Measurements from ENCODE around the gene KRT2. TPM values are rescaled to one million over a fixed set of nuclear protein-coding genes. Genes with fewer than 3 reads are reported as not detected.

The KRT2 gene
- total RNA-seq, 1 experiment from 2014 or later: not detected

DNA sequence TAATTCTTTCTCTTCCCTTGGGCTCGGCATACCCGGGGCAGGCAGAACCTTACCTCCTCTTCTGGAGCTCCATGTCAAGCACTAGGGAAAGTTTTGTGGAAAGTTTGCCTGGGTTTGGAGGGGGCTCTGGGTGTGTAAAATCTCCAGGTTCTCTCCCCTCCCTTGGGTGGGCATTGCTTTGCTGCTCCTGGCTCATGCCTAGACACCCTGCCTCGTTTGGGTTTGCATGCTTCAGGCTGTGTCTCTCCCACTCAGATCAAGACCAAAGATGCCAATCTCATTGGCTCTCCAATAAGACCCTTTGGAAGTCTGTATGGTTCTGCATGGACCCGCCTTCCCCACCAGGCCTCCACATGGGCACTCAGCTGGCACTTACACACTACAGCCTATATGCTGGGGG, 6.2 kb upstream of the KRT2 start:
- Mint-ChIP-seq H3K9me3 (no peaks in the 10 kb centered on the region), H3K36me3 (no peaks in the 10 kb centered on the region), H3K4me1 (no peaks in the 10 kb centered on the region), H3K4me3 (no peak overlapping the region), H3K27me3 (ENCODE audit: low read depth) (no peaks in the 10 kb centered on the region), H3K27ac (no peak overlapping the region)
- POLR2A ChIA-PET: no interaction called here
- no peak for ATAC-seq
- CTCF ChIA-PET: interaction anchor here (0.8 to 0.9 kb wide), 2 partner anchors 78 to 221 kb away, joined by 3 to 5 read pairs; no protein-coding TSS in a partner anchor
- TF ChIP-seq GRHL2 (CRISPR knock-in tag; IDR thresholded peaks at IDR 0.05; ENCODE audit: insufficient replicate concordance, severe bottlenecking): no peak
- TF ChIP-seq SMAD3 (CRISPR knock-in tag; IDR thresholded peaks at IDR 0.05; ENCODE audit: borderline replicate concordance): no peak
- TF ChIP-seq ZNF232 (CRISPR knock-in tag; IDR thresholded peaks at IDR 0.05): no peak
- no peak for TF ChIP-seq CREB1 (CRISPR knock-in tag; IDR thresholded peaks at IDR 0.05)
- TF ChIP-seq ZNF423 (CRISPR knock-in tag; IDR thresholded peaks at IDR 0.05): no peak
- TF ChIP-seq, protein P1, sequence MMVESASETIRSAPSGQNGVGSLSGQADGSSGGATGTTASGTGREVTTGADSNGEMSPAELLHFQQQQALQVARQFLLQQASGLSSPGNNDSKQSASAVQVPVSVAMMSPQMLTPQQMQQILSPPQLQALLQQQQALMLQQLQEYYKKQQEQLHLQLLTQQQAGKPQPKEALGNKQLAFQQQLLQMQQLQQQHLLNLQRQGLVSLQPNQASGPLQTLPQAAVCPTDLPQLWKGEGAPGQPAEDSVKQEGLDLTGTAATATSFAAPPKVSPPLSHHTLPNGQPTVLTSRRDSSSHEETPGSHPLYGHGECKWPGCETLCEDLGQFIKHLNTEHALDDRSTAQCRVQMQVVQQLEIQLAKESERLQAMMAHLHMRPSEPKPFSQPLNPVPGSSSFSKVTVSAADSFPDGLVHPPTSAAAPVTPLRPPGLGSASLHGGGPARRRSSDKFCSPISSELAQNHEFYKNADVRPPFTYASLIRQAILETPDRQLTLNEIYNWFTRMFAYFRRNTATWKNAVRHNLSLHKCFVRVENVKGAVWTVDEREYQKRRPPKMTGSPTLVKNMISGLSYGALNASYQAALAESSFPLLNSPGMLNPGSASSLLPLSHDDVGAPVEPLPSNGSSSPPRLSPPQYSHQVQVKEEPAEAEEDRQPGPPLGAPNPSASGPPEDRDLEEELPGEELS (CRISPR knock-in tag; IDR thresholded peaks at IDR 0.05): no peak
- TF ChIP-seq FOXP1 (CRISPR knock-in tag; IDR thresholded peaks at IDR 0.05; ENCODE audit: borderline replicate concordance): no peak
- TF ChIP-seq GTF2I (CRISPR knock-in tag; conservative IDR thresholded peaks at IDR 0.05): no peak
- TF ChIP-seq TP53 (CRISPR knock-in tag; IDR thresholded peaks at IDR 0.05): no peak
- TF ChIP-seq, protein P2, sequence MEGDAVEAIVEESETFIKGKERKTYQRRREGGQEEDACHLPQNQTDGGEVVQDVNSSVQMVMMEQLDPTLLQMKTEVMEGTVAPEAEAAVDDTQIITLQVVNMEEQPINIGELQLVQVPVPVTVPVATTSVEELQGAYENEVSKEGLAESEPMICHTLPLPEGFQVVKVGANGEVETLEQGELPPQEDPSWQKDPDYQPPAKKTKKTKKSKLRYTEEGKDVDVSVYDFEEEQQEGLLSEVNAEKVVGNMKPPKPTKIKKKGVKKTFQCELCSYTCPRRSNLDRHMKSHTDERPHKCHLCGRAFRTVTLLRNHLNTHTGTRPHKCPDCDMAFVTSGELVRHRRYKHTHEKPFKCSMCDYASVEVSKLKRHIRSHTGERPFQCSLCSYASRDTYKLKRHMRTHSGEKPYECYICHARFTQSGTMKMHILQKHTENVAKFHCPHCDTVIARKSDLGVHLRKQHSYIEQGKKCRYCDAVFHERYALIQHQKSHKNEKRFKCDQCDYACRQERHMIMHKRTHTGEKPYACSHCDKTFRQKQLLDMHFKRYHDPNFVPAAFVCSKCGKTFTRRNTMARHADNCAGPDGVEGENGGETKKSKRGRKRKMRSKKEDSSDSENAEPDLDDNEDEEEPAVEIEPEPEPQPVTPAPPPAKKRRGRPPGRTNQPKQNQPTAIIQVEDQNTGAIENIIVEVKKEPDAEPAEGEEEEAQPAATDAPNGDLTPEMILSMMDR (IDR thresholded peaks at IDR 0.05): no peak
- TF ChIP-seq, protein P3, sequence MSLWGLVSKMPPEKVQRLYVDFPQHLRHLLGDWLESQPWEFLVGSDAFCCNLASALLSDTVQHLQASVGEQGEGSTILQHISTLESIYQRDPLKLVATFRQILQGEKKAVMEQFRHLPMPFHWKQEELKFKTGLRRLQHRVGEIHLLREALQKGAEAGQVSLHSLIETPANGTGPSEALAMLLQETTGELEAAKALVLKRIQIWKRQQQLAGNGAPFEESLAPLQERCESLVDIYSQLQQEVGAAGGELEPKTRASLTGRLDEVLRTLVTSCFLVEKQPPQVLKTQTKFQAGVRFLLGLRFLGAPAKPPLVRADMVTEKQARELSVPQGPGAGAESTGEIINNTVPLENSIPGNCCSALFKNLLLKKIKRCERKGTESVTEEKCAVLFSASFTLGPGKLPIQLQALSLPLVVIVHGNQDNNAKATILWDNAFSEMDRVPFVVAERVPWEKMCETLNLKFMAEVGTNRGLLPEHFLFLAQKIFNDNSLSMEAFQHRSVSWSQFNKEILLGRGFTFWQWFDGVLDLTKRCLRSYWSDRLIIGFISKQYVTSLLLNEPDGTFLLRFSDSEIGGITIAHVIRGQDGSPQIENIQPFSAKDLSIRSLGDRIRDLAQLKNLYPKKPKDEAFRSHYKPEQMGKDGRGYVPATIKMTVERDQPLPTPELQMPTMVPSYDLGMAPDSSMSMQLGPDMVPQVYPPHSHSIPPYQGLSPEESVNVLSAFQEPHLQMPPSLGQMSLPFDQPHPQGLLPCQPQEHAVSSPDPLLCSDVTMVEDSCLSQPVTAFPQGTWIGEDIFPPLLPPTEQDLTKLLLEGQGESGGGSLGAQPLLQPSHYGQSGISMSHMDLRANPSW (CRISPR knock-in tag; conservative IDR thresholded peaks at IDR 0.05; ENCODE audit: low read depth): no peak
- TF ChIP-seq RORB (CRISPR knock-in tag; IDR thresholded peaks at IDR 0.05): no peak
- TF ChIP-seq HMGXB4 (CRISPR knock-in tag; IDR thresholded peaks at IDR 0.05): no peak
- no peak for TF ChIP-seq ZNF219 (CRISPR knock-in tag; IDR thresholded peaks at IDR 0.05; ENCODE audit: borderline replicate concordance)
- no peak for DNase-seq (ENCODE audit: low spot score)

DNA sequence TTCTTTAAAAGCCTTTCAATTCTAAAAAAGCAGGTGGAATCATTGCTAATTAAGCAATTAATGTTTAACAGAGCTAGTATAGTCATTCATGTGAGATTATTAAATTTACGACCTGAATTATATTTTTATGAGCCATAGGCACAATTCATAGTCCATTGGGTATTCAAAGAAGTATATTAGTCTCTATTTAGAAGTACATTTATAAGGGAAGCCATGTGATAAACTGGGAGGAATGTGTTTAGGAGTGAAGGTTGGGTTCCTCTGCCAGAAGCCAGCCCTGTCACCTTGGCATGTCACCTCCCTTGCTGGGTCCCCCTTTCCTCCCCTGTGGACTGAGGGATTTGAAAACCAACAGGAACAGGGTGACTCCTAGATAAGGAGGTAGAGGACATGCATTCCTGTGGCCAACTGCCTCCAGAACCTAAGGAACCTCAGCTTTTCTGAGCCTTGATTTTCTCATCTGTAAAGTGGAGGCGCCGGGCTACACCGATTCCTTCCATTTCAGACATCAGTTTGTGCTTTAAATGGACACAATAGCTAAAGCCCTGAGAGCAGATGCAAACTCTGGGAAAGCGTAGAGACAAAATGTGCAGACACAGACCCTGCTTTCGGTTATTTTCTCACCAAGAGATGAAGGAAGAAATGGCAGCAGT, 5.4 kb upstream of the KRT2 start:
- no peaks in the 10 kb centered on the region for H3K27me3 Mint-ChIP-seq (ENCODE audit: low read depth)
- no peaks in the 10 kb centered on the region for H3K36me3 Mint-ChIP-seq
- CTCF ChIA-PET: interaction anchor here (0.8 to 1.8 kb wide), 6 partner anchors 35 to 222 kb away, joined by 3 to 6 read pairs (median 4); no protein-coding TSS in a partner anchor
- no peak for TF ChIP-seq HMGXB4 (CRISPR knock-in tag; IDR thresholded peaks at IDR 0.05)
- no peak for TF ChIP-seq GRHL2 (CRISPR knock-in tag; IDR thresholded peaks at IDR 0.05; ENCODE audit: insufficient replicate concordance, severe bottlenecking)
- TF ChIP-seq ZNF423 (CRISPR knock-in tag; IDR thresholded peaks at IDR 0.05): no peak
- TF ChIP-seq, protein P4, sequence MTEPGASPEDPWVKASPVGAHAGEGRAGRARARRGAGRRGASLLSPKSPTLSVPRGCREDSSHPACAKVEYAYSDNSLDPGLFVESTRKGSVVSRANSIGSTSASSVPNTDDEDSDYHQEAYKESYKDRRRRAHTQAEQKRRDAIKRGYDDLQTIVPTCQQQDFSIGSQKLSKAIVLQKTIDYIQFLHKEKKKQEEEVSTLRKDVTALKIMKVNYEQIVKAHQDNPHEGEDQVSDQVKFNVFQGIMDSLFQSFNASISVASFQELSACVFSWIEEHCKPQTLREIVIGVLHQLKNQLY (CRISPR knock-in tag; IDR thresholded peaks at IDR 0.05): no peak
- no peak for TF ChIP-seq SMAD4 (CRISPR knock-in tag; IDR thresholded peaks at IDR 0.05)
- TF ChIP-seq AFF4 (CRISPR knock-in tag; IDR thresholded peaks at IDR 0.05; ENCODE audit: borderline replicate concordance): no peak

More for the DNA sequence above, 5.4 kb upstream of the KRT2 start:
- H3K4me3 Mint-ChIP-seq: no peak overlapping the region
- POLR2A ChIA-PET: no interaction called here
- H3K9me3 Mint-ChIP-seq: peaks cover 4% of the 10 kb centered on the region
- DNase-seq (ENCODE audit: low spot score) (no peak), ATAC-seq (no peak)
- no peak overlapping the region for H3K27ac Mint-ChIP-seq
- no peaks in the 10 kb centered on the region for H3K4me1 Mint-ChIP-seq
